Loucy (cell line): ENCODE data around the gene LRBA.

Source experiments
- H2AFZ ChIP-seq: fragments of 200-600 bp; sonication (generic); 2 replicates; pipeline ENCODE4 v1.6.0; 2016; ENCODE audit warnings: antibody characterized with exemption, mild to moderate bottlenecking, low read length, moderate library complexity
- H3F3A ChIP-seq: fragments of 200-600 bp; 2 replicates; pipeline ENCODE4 v1.6.0; 2016; ENCODE audit warnings: antibody characterized with exemption, low read depth, mild to moderate bottlenecking
- H3K27me3 ChIP-seq: fragments of 200-600 bp; sonication (generic); 2 replicates; pipeline ENCODE4 v1.6.1; 2014; ENCODE audit warnings: low read length, mild to moderate bottlenecking; ENCODE audit not compliant: insufficient read depth, poor library complexity, severe bottlenecking
- H3K36me3 ChIP-seq: fragments of 200-600 bp; sonication (generic); 2 replicates; pipeline ENCODE4 v1.6.1; 2016; ENCODE audit warnings: low read length; ENCODE audit not compliant: insufficient read depth
- H3K4me1 ChIP-seq: fragments of 200-600 bp; sonication (generic); 2 replicates; pipeline ENCODE4 v1.5.1; 2014; ENCODE audit warnings: low read length, mild to moderate bottlenecking; ENCODE audit not compliant: insufficient read depth, poor library complexity, severe bottlenecking
- H3K4me2 ChIP-seq: fragments of 200-600 bp; sonication (generic); 2 replicates; pipeline ENCODE4 v1.6.0; 2014; ENCODE audit warnings: antibody characterized with exemption, low read length, low read depth, mild to moderate bottlenecking; ENCODE audit not compliant: poor library complexity, severe bottlenecking
- H3K4me3 ChIP-seq: fragments of 200-600 bp; sonication (generic); 2 replicates; pipeline ENCODE4 v1.5.1; 2014; ENCODE audit warnings: low read length, mild to moderate bottlenecking, mixed read lengths; ENCODE audit not compliant: poor library complexity, severe bottlenecking
- H3K79me2 ChIP-seq: fragments of 200-600 bp; sonication (generic); 2 replicates; pipeline ENCODE4 v1.6.1; 2014; ENCODE audit warnings: low read length; ENCODE audit not compliant: insufficient read depth
- H3K9ac ChIP-seq: fragments of 200-600 bp; sonication (generic); 2 replicates; pipeline ENCODE4 v1.6.0; 2014; ENCODE audit warnings: mild to moderate bottlenecking, low read depth, low read length, moderate library complexity; ENCODE audit not compliant: poor library complexity, severe bottlenecking
- H3K9me2 ChIP-seq: fragments of 200-600 bp; sonication (generic); replicated peaks from 2 replicates; pipeline ENCODE4 v1.6.1; 2016; ENCODE audit warnings: low read depth, low read length, mixed read lengths
- H3K9me3 ChIP-seq: fragments of 200-600 bp; sonication (generic); 2 replicates; pipeline ENCODE4 v1.6.1; 2014; ENCODE audit warnings: mild to moderate bottlenecking, antibody characterized with exemption, low read length, low read depth; ENCODE audit not compliant: insufficient read depth
- H4K20me1 ChIP-seq: fragments of 200-600 bp; sonication (generic); 2 replicates; pipeline ENCODE4 v1.6.0; 2014; ENCODE audit warnings: antibody characterized with exemption, low read length, mild to moderate bottlenecking; ENCODE audit not compliant: insufficient read depth, poor library complexity, severe bottlenecking
- EZH2phosphoT487 ChIP-seq: fragments of 200-600 bp; IDR thresholded peaks from 2 replicates; pipeline ENCODE4 v1.6.1; 2018; ENCODE audit warnings: antibody characterized with exemption, mild to moderate bottlenecking, moderate library complexity, borderline replicate concordance
- TF ChIP-seq, protein P1 (sequence below): fragments of 200-600 bp; sonication (generic); conservative IDR thresholded peaks from 2 replicates; pipeline ENCODE4 v1.5.1; 2014; ENCODE audit warnings: mild to moderate bottlenecking, antibody characterized with exemption, low read length

LRBA gene

GRCh38 chr4:150598909-150599308, 416.2 kb downstream of the LRBA start:
- Histone ChIP-seq H3F3A (no peaks in the 10 kb centered on the region), H3K4me2 (no peak overlapping the region), H3K79me2 (no peaks in the 10 kb centered on the region), H3K9ac (no peak overlapping the region), H3K9me2 (no peaks in the 10 kb centered on the region), H3K9me3 (no peaks in the 10 kb centered on the region), H3K4me3 (no peak overlapping the region), H3K4me1 (peaks cover under 1% of the 10 kb centered on the region), H2AFZ (no peak overlapping the region), H4K20me1 (no peaks in the 10 kb centered on the region), H3K27me3 (no peaks in the 10 kb centered on the region), H3K36me3 (peaks cover 9% of the 10 kb centered on the region; the same call in 1 of the 2 replicates)
- TF ChIP-seq, protein P1, sequence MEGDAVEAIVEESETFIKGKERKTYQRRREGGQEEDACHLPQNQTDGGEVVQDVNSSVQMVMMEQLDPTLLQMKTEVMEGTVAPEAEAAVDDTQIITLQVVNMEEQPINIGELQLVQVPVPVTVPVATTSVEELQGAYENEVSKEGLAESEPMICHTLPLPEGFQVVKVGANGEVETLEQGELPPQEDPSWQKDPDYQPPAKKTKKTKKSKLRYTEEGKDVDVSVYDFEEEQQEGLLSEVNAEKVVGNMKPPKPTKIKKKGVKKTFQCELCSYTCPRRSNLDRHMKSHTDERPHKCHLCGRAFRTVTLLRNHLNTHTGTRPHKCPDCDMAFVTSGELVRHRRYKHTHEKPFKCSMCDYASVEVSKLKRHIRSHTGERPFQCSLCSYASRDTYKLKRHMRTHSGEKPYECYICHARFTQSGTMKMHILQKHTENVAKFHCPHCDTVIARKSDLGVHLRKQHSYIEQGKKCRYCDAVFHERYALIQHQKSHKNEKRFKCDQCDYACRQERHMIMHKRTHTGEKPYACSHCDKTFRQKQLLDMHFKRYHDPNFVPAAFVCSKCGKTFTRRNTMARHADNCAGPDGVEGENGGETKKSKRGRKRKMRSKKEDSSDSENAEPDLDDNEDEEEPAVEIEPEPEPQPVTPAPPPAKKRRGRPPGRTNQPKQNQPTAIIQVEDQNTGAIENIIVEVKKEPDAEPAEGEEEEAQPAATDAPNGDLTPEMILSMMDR, result no peak
- TF ChIP-seq EZH2phosphoT487, result no peak

DNA sequence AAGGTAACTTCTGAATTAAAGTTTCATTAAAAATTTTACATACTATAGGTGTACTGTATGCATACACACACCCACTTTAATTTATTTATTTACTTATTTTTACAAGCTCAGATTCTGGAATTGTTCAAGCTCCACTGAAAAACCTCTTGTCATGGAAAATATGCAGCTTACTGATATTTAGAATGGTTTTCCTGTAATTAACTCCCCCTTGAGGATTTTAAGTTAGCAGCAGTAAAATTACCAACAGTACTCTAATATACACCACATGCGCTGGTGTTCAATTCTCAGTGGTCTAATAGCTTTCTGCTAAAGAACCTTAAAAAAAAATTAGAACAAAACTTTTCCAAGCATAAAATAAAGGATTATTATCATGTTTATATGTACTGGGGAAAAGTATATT, 421.1 kb downstream of the LRBA start:
- Histone ChIP-seq H4K20me1 (no peaks in the 10 kb centered on the region), H3K9me3 (no peaks in the 10 kb centered on the region), H3F3A (no peaks in the 10 kb centered on the region), H3K9me2 (no peaks in the 10 kb centered on the region), H3K9ac (no peak overlapping the region), H3K4me3 (no peak overlapping the region), H3K4me2 (no peak overlapping the region), H2AFZ (no peak overlapping the region), H3K27me3 (no peaks in the 10 kb centered on the region), H3K79me2 (no peaks in the 10 kb centered on the region), H3K36me3 (peaks cover 15% of the 10 kb centered on the region; the same call in 1 of the 2 replicates), H3K4me1 (peaks cover 6% of the 10 kb centered on the region)
- no peak for TF ChIP-seq EZH2phosphoT487
- TF ChIP-seq, protein P1, result peak; percentile 56

GRCh38 chr4:150591904-150592303, 423.2 kb downstream of the LRBA start:
- Histone ChIP-seq H3F3A (no peaks in the 10 kb centered on the region), H3K79me2 (no peaks in the 10 kb centered on the region), H3K4me3 (no peak overlapping the region), H3K9me3 (no peaks in the 10 kb centered on the region), H3K9ac (no peak overlapping the region), H3K27me3 (no peaks in the 10 kb centered on the region), H3K36me3 (peaks cover 16% of the 10 kb centered on the region; the same call in 1 of the 2 replicates), H3K9me2 (no peaks in the 10 kb centered on the region), H3K4me1 (peaks cover 6% of the 10 kb centered on the region), H2AFZ (no peak overlapping the region), H3K4me2 (no peak overlapping the region), H4K20me1 (no peaks in the 10 kb centered on the region)
- TF ChIP-seq, protein P1, result no peak
- TF ChIP-seq EZH2phosphoT487, result no peak
